ENCODE data around the gene RANBP10.
"Not testable (repeated sequence)": the region's sequence is repeated elsewhere in the genome, so short reads cannot be mapped to it uniquely, and the experiment has no call there.

RANBP10 gene

GRCh38 chr16:67714522-67714921, 91.8 kb downstream of the RANBP10 start:
- DNase-seq (ENCODE audit: low read depth in 2 of 2), result no peak

GRCh38 chr16:67713647-67714273, 92.6 kb downstream of the RANBP10 start:
- DNase-seq (ENCODE audit: low read depth in 2 of 2), result no peak

DNA sequence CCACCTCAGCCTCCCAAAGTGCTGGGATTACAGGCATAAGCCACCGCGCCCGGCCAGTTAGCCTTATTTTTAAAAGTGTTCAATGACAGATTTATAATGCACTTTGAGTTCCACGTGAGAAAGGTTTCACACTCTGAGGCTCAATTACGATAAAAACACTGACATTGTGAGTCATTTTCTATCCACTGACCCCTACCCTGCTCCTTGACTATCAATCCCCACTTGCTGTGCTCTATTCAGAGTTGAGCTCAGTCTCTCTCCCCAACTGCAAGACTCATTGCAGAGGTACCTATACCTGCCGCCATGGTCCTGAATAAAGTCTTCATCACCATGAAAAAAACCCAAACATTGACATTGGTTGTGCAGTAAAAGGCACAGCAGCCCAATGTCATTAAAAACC, 95.8 kb downstream of the RANBP10 start:
- DNase-seq (ENCODE audit: low read depth in 2 of 2), result no peak

GRCh38 chr16:67709050-67709449, 97.3 kb downstream of the RANBP10 start:
- no peak for DNase-seq (ENCODE audit: low read depth in 2 of 2)

DNA sequence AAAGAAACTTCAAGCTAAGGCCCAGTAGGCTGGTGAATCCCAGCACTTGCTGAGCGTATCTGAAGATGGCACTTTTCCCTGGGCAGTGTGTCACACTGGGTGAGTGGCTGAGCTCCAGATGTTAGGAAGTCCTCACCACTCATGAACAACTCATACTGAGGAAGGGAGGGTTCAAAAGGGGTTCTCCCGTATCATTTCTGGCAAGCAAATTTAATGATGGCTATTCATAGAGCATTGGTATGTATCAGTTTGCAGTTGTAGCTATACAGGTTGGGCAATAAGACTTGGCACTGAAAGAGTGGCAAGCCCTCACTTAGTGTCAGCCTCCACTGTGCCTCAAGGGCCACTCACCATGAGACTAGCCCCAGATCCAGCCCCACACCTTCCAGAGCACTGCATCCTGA, 98.0 kb downstream of the RANBP10 start:
- DNase-seq (ENCODE audit: low read depth in 2 of 2), result no peak

DNA sequence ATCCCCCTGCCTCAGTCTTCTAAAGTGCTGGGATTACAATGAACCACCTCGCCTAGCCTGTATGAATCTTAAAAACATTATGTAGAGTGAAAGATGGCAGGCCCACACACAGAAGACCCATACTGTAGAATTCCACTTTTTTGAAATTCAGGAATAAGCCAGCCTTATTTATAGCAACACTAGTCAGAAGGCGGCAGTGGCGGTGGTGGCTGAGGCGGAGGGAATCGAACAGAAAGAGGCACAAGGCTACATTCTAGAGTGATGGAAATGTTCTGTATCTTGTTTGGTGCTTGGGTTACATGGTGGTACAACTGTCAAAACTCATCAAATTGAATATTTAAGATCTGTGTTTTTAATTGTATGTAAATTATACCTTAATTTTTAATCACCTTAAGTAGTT, 98.6 kb downstream of the RANBP10 start:
- DNase-seq (ENCODE audit: low read depth in 2 of 2), result no peak

GRCh38 chr16:67707210-67707609, 99.2 kb downstream of the RANBP10 start:
- no peak for DNase-seq (ENCODE audit: low read depth in 2 of 2)

DNA sequence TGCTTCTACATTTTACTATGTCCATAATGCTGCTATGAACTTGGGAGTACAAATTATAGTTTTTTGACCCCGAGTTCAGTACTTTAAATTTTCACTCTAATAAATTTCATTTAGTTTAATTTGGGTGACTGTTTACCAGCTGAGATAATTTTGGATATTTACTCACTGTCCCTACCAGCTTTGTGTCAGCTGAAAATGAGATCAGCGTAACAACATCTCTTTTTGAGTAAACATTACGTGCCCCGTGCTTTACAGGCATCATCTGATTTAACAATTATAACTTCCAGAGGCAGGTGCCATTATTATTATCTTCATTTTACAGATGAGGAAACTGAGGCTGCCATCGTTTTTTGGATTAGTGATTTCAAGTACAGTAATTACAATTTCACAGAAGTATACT, 102.2 kb downstream of the RANBP10 start:
- DNase-seq (ENCODE audit: low read depth in 2 of 2), result no peak

DNA sequence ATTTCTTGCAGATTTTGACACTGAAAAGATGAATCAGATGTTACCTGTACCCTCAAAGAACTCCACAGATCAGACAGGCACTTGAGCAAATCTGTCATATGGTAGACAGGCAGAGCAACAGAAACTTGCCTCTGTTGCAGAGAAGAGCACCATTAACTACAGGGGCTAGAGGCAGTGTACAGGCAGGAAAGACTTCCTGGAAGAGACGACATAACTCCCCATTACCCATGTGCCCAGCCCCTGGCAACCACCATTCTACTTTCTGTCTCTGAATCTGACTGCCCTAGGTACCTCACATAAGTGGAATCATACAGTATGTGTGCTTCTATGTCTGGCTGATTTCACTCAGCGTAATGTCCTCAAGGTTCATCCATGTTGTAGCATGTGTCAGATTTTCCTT, 102.7 kb downstream of the RANBP10 start:
- DNase-seq (ENCODE audit: low read depth in 2 of 2), result no peak

GRCh38 chr16:67702130-67702529, 104.2 kb downstream of the RANBP10 start:
- no peak for DNase-seq (ENCODE audit: low read depth in 2 of 2)

- DNase-seq (ENCODE audit: low read depth in 2 of 2), result no peak
Measured at GRCh38 chr16:67701420-67701819, 104.9 kb downstream of the RANBP10 start.

GRCh38 chr16:67699265-67699664, 107.1 kb downstream of the RANBP10 start:
- no peak for DNase-seq (ENCODE audit: low read depth in 2 of 2)

DNA sequence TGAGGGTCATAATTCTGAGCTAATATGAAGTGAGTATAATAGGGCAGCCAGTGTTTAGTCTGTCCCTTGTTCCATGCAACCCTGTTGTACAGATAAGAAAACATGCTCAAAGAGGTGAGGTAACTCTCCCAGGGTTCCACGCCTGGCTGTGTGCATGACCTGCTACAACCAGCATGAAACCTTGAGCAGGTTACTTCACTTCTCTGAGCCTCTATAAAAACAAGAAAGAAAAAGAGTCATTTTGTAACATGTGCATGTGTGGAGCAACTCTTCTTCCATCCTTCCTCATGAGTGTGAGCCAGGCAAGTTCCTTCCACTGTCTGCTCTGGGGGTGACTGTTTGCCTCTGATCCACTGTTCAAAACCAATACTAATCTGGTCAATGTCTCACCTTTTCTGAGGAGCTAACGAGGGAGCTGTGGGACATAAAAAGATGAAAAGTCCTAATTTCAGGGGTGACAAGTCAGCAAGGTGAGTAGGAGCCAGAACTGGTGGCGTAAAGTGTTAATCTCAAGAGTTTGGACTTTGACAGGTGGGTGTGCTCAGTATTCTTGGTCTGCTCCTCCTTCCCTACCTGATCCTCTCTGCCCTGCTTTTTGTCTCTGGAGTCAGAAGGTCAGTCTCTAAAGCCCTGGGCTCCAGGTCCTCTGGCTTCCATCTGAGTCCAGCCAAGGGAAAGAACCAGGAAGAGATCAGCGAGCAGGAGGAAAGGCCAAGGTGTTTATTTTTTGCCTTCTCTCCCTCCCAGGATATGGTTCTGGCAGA, 108.8 kb downstream of the RANBP10 start:
- no peak for DNase-seq (ENCODE audit: low read depth in 2 of 2)

- DNase-seq (ENCODE audit: low read depth in 2 of 2), result no peak
Measured at GRCh38 chr16:67694611-67695010, 111.7 kb downstream of the RANBP10 start.

DNA sequence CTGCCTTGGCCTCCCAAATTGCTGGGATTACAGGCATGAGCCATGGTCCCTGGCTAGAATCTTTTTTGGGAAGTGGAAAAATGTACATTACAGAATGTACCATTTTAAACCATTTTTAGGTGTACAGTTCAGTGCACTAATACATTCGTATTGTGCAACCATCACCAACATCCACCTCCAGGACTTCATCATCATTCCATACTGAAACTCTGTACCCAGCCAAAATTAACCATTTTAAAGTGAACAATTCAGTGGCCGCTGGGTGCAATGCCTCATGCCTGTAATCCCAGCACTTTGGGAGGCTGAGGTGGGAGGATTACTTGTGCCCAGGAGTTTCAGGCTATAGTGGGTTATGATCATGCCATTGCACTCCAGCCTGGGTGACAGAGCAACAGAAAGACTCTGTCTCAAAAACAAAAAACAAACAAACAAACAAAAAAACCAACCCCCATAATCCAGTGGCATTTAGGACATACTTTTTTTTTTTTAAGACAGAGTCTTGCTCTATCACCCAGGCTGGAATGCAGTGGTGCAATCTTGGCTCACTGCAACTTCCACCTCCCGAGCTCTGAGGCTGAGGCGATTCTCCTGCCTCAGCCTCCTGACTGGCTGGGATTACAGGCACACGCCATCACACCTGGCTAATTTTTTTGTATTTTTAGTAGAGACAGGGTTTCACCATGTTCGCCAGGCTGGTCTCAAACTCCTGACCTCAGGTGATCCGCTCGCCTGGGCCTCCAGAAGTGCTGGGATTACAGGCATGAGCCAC, 112.7 kb downstream of the RANBP10 start:
- not testable (repeated sequence) for DNase-seq (ENCODE audit: low read depth in 2 of 2)

DNA sequence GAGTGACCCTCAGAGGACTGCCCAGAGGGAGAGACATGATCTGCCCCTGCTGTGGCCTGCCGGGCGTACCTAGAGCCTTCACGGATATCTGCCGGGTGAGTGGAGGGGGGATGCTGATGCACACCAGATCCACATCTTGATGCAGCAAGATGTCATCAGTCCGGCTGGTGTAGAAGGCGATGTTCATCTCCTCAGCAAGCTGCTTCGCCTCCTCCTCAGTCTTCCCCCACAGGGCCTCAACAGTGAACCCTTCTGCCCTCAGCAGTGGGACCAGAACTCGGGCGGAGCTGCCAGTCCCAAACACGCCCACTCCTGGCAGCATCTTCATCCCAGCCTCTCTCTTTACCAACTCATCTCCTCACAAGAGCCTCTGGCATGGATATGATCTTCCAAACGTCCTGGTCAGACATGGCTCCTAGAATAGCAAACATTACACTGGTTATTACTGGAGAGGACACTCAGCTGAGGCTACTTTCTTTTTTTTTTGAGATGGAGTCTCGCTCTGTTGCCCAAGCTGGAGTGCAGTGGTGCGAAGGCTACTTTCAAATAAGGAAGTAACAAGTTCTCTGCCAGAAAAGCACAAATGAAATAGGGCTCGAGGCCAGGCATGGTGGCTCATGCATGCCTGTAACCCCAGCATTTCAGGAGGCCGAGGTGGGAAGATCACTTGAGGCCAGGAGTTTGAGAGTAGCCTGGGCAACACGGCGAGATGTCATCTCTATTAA, 120.8 kb downstream of the RANBP10 start:
- no peak for DNase-seq (ENCODE audit: low read depth in 2 of 2)

DNA sequence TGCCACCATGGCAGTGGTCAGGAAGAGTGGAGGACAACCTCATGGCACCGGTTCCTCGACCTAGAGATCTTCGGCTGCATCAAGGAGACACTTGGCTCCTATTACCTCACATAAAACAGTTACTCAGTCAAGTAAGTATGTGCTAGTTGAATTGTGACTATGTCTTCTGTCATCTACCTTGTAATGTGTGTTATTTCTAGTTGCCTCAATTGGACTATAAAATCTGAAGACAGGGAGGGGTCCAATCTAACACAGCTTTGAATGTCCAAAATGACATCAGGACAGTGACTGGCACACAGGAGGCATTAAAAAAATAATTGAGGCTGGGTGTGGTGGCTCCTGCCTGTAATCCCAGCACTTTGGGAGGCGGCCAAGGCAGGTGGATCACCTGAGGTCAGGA, 122.6 kb downstream of the RANBP10 start:
- DNase-seq (ENCODE audit: low read depth in 2 of 2), result no peak

GRCh38 chr16:67679935-67680897, 126.1 kb downstream of the RANBP10 start:
- no peak for DNase-seq (ENCODE audit: low read depth in 2 of 2)

GRCh38 chr16:67678354-67679023, 127.9 kb downstream of the RANBP10 start:
- no peak for DNase-seq (ENCODE audit: low read depth in 2 of 2)

- no peak for DNase-seq (ENCODE audit: low read depth in 2 of 2)
Measured at GRCh38 chr16:67677712-67678111, 128.6 kb downstream of the RANBP10 start.

Data from stimulated activated CD8-positive, alpha-beta memory T cell treated with anti-CD3 and anti-CD28 coated beads, Interleukin-2, amount 100 ng/mL, for 1 hour (primary cell).